ENCODE measurements around the gene CDH8.

Gene CDH8

DNA sequence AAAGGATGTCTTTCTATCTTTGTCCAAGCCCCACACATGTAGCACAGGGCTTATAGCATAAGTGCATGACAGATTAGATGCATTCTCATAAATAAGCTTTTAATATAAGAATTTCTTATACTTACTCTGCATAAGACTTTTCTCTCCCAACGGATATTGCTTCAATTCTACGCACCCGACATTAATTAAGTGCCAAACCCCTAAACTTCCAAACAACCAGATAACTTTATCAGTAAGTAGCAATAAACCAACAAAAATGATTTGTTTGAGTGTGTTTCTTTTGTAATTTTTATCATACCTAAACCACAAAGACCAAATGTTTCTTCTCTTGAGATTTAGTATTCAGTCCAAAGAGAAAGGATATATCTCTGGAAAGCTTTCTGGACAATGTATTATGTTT lies 391.5 kb downstream of the CDH8 start:
- no peak for DNase-seq (ENCODE audit: low read depth)

DNA sequence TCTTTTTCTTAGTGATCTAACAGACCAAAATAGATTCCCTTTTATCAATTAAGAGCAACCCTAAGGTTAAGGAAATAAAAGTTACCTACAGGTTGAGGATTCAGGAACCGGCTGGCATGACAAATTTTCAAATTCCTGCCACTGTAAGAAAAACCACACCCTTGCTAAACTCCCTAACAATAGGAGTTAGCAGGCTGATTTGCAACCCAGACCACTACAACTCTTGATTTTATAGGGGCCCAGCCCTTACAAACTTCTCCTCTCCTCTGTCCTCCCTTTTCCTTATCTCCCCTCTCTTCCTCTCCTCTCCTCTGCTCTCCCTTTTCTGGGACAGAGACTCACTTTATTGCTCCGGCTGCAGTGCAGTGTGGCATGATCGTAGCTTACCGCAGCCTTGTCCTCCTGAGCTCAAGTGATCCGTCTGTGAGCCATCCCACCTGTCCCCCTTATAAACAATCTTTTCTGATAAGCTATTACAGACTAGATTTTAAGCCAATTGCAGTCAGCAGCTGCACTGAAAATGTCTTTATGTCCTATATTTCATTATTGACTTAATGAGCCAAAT lies 418.9 kb downstream of the CDH8 start:
- no peak for DNase-seq (ENCODE audit: low read depth)

DNA sequence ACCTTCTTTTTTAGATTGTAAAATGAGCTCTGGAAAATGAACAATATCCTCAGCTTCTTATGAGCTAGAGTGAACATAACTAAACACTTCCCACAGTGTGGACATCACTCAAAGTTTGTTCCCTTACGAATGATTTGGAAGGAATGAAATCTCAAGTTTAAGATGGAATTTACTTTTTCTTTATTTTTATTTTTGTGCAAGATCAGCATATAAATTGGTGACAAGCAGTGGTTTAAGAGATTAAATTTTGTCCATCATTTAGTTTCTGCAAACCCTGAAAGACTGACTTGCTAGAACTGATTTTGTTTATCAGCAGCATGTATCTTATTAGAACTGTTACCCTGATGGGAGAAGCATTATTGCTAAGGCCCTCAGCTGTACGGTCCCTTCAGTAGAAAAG lies 420.1 kb downstream of the CDH8 start:
- DNase-seq (ENCODE audit: low read depth), result no peak

DNA sequence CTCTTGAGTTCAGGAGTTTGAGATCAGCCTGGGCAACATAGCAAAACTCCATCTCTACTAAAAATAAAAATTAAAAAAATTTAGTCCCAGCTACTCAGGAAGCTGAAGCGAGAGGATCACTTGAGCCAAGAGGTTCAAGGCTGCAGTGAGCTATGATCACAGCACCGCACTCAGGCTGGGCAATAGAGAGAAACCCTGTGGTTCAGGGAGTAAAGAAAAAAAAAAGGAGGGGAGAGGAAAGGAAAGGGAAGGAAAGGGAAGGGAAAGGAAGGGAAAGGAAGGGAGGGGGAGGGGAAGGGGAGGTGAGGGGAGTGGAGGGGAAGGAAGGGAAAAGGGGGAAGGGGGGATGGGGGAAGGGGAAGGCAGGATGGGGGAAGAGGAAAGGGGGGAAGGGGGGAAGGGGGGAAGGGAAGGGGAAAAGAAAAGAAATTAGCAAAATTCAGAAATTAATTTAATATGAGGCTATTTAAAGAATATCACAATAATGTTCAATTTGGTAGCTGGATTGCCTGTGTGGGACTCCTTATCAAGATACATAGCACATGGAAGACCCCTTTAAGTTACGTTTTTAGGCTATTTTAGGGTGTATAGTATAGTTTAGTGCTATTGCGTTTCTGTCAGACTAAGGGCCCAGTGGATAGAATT lies 424.3 kb downstream of the CDH8 start:
- no peak for DNase-seq (ENCODE audit: low read depth)

DNA sequence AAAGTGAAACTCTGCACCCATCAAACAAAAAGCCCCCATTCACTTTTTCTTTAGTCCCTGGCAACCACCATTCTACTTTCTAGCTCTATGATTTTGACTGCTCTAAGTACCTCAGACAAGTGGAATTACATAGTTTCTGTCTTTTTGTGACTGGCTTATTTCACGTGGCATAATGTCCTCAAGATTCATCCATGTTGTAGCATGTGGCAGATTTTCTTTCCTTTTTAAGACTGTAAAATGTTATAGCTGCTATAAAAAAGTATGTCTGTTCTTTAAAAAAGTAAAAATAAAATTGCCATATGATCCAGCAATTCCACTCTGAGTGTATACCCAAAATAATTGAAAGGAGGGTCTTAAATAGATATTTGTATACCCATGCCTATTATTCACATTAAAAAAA lies 429.7 kb downstream of the CDH8 start:
- no peak for DNase-seq (ENCODE audit: low read depth)
